ENCODE data around the gene PTGIR. TPM values are rescaled to one million over a fixed set of nuclear protein-coding genes. Genes with fewer than 3 reads are reported as not detected.
A peak's percentile ranks its signal among the peaks of the same experiment; 100 is the strongest.

The PTGIR gene, protein sequence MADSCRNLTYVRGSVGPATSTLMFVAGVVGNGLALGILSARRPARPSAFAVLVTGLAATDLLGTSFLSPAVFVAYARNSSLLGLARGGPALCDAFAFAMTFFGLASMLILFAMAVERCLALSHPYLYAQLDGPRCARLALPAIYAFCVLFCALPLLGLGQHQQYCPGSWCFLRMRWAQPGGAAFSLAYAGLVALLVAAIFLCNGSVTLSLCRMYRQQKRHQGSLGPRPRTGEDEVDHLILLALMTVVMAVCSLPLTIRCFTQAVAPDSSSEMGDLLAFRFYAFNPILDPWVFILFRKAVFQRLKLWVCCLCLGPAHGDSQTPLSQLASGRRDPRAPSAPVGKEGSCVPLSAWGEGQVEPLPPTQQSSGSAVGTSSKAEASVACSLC
- total RNA-seq (1 to 10 TPM; 1.0 to 1.9 TPM), polyA plus RNA-seq (under 1 TPM; 0.11 to 0.75 TPM)

DNA sequence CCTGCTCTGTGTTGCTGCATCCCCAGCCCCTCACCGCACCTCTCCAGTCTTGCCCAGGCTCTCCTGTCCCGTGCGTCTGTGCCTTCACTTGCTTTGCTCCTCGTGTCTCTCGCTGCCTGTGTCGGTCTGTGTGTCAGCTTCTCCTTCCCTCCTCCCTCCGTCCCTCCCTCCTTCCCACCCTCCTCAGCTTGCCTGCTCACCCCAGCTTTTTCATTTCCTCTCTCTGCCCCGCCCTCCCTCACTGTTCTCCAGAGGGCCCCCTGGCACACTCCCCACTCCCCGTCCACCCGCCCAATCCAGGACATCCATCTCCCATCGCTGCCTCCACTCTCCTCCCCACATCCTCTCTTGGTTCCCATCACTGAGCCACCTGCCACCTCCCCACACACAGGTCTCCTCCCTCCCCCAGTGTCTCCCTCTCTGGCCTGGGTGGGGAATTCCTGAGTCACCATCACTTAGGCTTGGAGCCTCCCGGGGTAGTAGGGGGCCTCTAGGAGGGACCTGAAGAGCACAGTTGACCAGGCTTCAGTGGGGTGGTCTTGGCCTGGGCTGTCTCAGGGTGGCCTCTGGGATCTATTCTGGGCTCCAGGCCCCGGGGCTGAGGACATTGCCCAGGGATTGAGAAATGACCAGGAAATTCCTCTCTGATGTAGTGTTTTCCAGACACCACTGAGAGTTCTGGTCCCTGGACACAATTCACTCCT is at the start of gene PTGIR:
Gene PTGIR (minus strand): TSS at position 132 of the 704 bp plus-strand sequence. CDS start 864 bp downstream, outside the sequence.
- H3K4me3 ChIP-seq (ENCODE audit: low read length in 2 of 2) = no peak within 1 kb of the TSS
- ChIA-PET CTCF (ENCODE audit: partially characterized antibody) (interaction anchor here (0.9 to 2.0 kb wide), 3 partner anchors 8 to 13 kb away, joined by 4 to 7 read pairs (median 5); no protein-coding TSS in a partner anchor), POLR2A (ENCODE audit: partially characterized antibody) (no interaction called here)
- intact Hi-C loops (cut with micrococcal nuclease) = no loop called here
- H3K9me3 Mint-ChIP-seq = no peaks in the 10 kb centered on the region
- DNase-seq = peak in 1 of 5 donors; percentile 29
- H3K4me1 ChIP-seq (ENCODE audit: insufficient read depth, low read length) = peaks cover 32% of the 10 kb centered on the region
- no peaks in the 10 kb centered on the region for H3K27me3 ChIP-seq (ENCODE audit: insufficient read depth, low read length)
- no peaks in the 10 kb centered on the region for H3K36me3 ChIP-seq (ENCODE audit: insufficient read depth, low read length)
- peaks cover 7 to 30% (median 11%) of the 10 kb centered on the region in 4 donors for H3K4me1 Mint-ChIP-seq
- H3K27me3 Mint-ChIP-seq = peaks cover 1 to 2% of the 10 kb centered on the region in 2 donors
- peak within 1 kb of the TSS; percentile 3 to 79 (median 40) for H3K4me3 Mint-ChIP-seq
- no peak within 1 kb of the TSS for H3K27ac ChIP-seq (ENCODE audit: low read depth, low read length)
- H3K36me3 Mint-ChIP-seq = no peaks in the 10 kb centered on the region
- H3K27ac Mint-ChIP-seq = peak within 1 kb of the TSS in 6 of 7 donors; percentile 23 to 87 (median 62)
- no peaks in the 10 kb centered on the region for H3K9me3 ChIP-seq (ENCODE audit: control insufficient read depth in 1 of 2, low read length in 2 of 2)

DNA sequence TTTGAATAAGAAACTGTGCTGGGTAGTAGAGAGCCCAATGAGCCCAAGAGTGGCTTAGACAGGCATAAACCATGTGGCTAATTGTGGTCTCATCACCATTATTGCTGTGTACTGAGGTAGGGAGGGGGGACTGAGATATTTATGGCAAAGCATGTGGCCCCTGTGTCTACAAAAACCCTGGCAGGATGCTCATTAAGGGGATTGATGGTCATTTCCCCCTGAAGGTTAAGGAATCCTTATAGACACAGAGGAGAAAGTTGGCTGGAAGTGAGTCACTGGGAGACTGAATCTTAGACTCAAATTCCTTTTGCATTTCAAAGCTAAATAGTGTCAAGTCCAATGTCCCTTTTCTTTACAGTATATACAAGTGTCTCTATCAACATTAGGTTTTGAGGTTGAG is 45.9 kb upstream of the PTGIR start:
- no peaks in the 10 kb centered on the region for H3K27me3 ChIP-seq (ENCODE audit: insufficient read depth, low read length)
- H3K27me3 Mint-ChIP-seq = no peaks in the 10 kb centered on the region
- ChIA-PET POLR2A (ENCODE audit: partially characterized antibody) (no interaction called here), CTCF (ENCODE audit: partially characterized antibody) (no interaction called here)
- peaks cover 0 to 10% (median 3%) of the 10 kb centered on the region in 8 donors for H3K9me3 Mint-ChIP-seq
- peaks cover 37% of the 10 kb centered on the region in 2 donors for H3K36me3 Mint-ChIP-seq
- H3K4me3 Mint-ChIP-seq = no peak overlapping the region
- H3K27ac Mint-ChIP-seq = peak overlapping the region in 2 of 7 donors; percentile 3 to 22
- H3K4me1 ChIP-seq (ENCODE audit: insufficient read depth, low read length) = no peaks in the 10 kb centered on the region
- H3K36me3 ChIP-seq (ENCODE audit: insufficient read depth, low read length) = peaks cover 21% of the 10 kb centered on the region
- no peak for DNase-seq
- H3K9me3 ChIP-seq (ENCODE audit: control insufficient read depth in 1 of 2, low read length in 2 of 2) = no peaks in the 10 kb centered on the region
- H3K4me1 Mint-ChIP-seq = peaks cover 0 to 2% (median under 1%) of the 10 kb centered on the region in 4 donors
- H3K27ac ChIP-seq (ENCODE audit: low read depth, low read length) = no peak overlapping the region
- intact Hi-C loops (cut with micrococcal nuclease) = no loop called here
- H3K4me3 ChIP-seq (ENCODE audit: low read length in 2 of 2) = no peak overlapping the region

DNA sequence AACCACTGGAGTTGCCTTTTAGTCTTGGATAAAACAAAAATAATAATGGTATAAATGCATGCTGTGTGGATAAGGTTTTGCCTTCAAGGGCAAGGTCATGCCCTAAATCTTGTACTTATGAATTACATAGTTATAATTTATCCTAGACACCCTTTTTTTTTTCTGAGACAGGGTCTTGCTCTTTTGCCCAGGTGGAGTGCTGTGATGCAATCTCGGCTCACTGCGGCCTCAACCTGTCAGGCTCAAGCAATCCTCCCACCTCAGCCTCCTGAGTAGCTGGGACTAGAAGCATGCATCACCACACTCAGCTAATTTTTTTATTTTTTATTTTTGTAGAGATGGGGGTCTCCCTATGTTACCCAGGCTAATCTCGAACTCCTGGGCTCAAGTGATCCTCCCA is 43.8 kb upstream of the PTGIR start:
- POLR2A ChIA-PET (ENCODE audit: partially characterized antibody) = no interaction called here
- no peaks in the 10 kb centered on the region for H3K4me1 ChIP-seq (ENCODE audit: insufficient read depth, low read length)
- H3K4me3 ChIP-seq (ENCODE audit: low read length in 2 of 2) = no peak overlapping the region
- no peaks in the 10 kb centered on the region for H3K4me1 Mint-ChIP-seq
- no peaks in the 10 kb centered on the region for H3K9me3 ChIP-seq (ENCODE audit: control insufficient read depth in 1 of 2, low read length in 2 of 2)
- CTCF ChIA-PET (ENCODE audit: partially characterized antibody) = interaction anchor here (8.2 kb wide), 1 partner anchor 53 kb away, joined by 188 read pairs; no protein-coding TSS in a partner anchor
- no peaks in the 10 kb centered on the region for H3K27me3 ChIP-seq (ENCODE audit: insufficient read depth, low read length)
- intact Hi-C loops (cut with micrococcal nuclease) = no loop called here
- H3K9me3 Mint-ChIP-seq = peaks cover 0 to 10% (median 3%) of the 10 kb centered on the region in 8 donors
- DNase-seq = no peak
- H3K4me3 Mint-ChIP-seq = no peak overlapping the region
- H3K36me3 Mint-ChIP-seq = peaks cover 19 to 20% of the 10 kb centered on the region in 2 donors
- H3K27ac Mint-ChIP-seq = no peak overlapping the region
- no peaks in the 10 kb centered on the region for H3K27me3 Mint-ChIP-seq
- H3K27ac ChIP-seq (ENCODE audit: low read depth, low read length) = no peak overlapping the region
- peaks cover 2% of the 10 kb centered on the region for H3K36me3 ChIP-seq (ENCODE audit: insufficient read depth, low read length)

DNA sequence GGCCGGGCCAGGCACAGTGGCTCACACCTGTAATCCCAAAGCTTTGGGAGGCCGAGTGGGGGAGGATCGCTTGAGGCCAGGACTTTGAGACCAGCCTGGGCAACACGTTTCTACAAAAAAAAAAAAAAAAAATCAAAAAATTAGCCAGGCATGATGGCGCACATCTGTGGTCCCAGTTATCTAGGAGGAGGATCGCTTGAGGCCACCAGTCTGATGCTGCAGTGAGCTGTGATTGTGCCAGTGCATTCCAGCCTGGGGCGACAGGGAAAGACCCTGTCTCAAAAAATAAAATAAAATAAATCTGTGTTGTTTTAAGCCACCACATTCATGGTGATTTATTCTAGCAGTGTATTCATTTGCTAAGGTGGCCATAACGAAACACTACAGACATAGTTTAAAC is 40.2 kb upstream of the PTGIR start:
- ChIA-PET POLR2A (ENCODE audit: partially characterized antibody) (no interaction called here), CTCF (ENCODE audit: partially characterized antibody) (interaction anchor here (8.2 kb wide), 1 partner anchor 50 kb away, joined by 188 read pairs; no protein-coding TSS in a partner anchor)
- intact Hi-C loops (cut with micrococcal nuclease) = no loop called here
- Histone ChIP-seq H3K36me3 (ENCODE audit: insufficient read depth, low read length) (no peaks in the 10 kb centered on the region), H3K4me1 (ENCODE audit: insufficient read depth, low read length) (peaks cover 18% of the 10 kb centered on the region), H3K27me3 (ENCODE audit: insufficient read depth, low read length) (peaks cover 4% of the 10 kb centered on the region), H3K27ac (ENCODE audit: low read depth, low read length) (no peak overlapping the region), H3K9me3 (ENCODE audit: control insufficient read depth in 1 of 2, low read length in 2 of 2) (no peaks in the 10 kb centered on the region), H3K4me3 (ENCODE audit: low read length in 2 of 2) (no peak overlapping the region)
- H3K4me1 Mint-ChIP-seq = peaks cover 7 to 19% (median 10%) of the 10 kb centered on the region in 4 donors
- H3K4me3 Mint-ChIP-seq = no peak overlapping the region
- peaks cover 0 to 1% (median under 1%) of the 10 kb centered on the region in 8 donors for H3K9me3 Mint-ChIP-seq
- peaks cover 0 to 1% of the 10 kb centered on the region in 2 donors for H3K36me3 Mint-ChIP-seq
- DNase-seq = no peak
- H3K27ac Mint-ChIP-seq = peak overlapping the region in 1 of 7 donors; percentile 17
- H3K27me3 Mint-ChIP-seq = peaks cover 0 to 3% of the 10 kb centered on the region in 2 donors

DNA sequence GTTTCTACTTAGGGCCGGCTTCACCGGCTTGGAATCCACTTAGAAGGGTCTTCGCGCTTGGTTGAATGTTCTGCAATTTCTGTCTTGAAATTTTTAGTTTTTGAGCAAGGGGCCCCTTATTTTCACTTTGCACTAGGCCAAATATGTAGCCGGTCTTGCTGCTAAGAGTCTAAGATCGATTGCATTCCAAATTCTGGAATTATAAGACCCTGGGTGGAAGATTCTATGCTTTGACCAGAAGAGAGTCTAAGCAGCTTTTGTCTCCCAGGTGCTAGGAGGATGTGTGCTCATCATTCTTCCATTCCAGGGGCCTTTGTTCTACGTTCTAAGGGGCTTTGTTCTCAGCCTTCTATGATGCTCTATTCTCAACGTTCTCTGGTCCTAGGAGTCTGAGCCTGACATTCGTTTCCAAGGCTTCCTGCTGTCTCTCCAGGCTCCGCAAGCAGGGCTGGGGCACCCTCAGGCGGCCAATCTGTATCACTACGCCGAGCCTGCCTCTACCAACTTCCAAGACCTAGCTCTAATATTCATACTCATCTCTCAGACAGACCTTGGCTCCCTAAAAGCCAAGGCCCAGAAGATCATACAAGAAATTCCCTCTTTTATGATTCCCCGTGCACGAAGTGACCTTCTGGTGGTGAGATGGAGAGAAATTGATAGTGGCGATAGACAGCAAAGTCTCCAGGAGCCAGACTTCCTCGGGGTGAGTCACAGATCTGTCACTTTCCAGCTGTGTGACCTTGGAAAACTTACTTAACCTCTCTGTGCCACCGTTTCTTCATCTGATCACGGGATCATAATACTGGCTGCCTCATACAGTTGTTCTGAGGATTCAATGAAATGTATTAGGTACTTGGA is 37.1 kb upstream of the PTGIR start:
- H3K27me3 Mint-ChIP-seq = peaks cover 10 to 13% of the 10 kb centered on the region in 2 donors
- CTCF ChIA-PET (ENCODE audit: partially characterized antibody) = interaction anchor here (0.6 to 8.2 kb wide), 29 partner anchors 10 to 470 kb away, joined by 3 to 188 read pairs (median 4); partner anchors contain the start of gene CALM3
- POLR2A ChIA-PET (ENCODE audit: partially characterized antibody) = interaction anchor here (0.6 to 3.2 kb wide), 16 partner anchors 26 to 595 kb away, joined by 3 to 43 read pairs (median 4); partner anchors contain the start of genes CALM3, CCDC9, GNG8 and PRKD2
- H3K4me1 Mint-ChIP-seq = peaks cover 10 to 31% (median 15%) of the 10 kb centered on the region in 4 donors
- Histone ChIP-seq H3K4me3 (ENCODE audit: low read length in 2 of 2) (peak overlapping the region; percentile 48 to 64), H3K36me3 (ENCODE audit: insufficient read depth, low read length) (no peaks in the 10 kb centered on the region), H3K27me3 (ENCODE audit: insufficient read depth, low read length) (peaks cover 18% of the 10 kb centered on the region), H3K27ac (ENCODE audit: low read depth, low read length) (peak overlapping the region; percentile 44), H3K9me3 (ENCODE audit: control insufficient read depth in 1 of 2, low read length in 2 of 2) (no peaks in the 10 kb centered on the region), H3K4me1 (ENCODE audit: insufficient read depth, low read length) (peaks cover 27% of the 10 kb centered on the region)
- peak; percentile 75 to 84 (median 79) for DNase-seq
- peak overlapping the region; percentile 79 to 88 (median 84) for H3K4me3 Mint-ChIP-seq
- no peaks in the 10 kb centered on the region for H3K9me3 Mint-ChIP-seq
- H3K27ac Mint-ChIP-seq = peak overlapping the region; percentile 76 to 97 (median 91)
- H3K36me3 Mint-ChIP-seq = no peaks in the 10 kb centered on the region
- intact Hi-C loops (cut with micrococcal nuclease) = loop anchor here (1.0 to 2.0 kb wide), 3 partner anchors 28 to 53 kb away; no protein-coding TSS in a partner anchor

DNA sequence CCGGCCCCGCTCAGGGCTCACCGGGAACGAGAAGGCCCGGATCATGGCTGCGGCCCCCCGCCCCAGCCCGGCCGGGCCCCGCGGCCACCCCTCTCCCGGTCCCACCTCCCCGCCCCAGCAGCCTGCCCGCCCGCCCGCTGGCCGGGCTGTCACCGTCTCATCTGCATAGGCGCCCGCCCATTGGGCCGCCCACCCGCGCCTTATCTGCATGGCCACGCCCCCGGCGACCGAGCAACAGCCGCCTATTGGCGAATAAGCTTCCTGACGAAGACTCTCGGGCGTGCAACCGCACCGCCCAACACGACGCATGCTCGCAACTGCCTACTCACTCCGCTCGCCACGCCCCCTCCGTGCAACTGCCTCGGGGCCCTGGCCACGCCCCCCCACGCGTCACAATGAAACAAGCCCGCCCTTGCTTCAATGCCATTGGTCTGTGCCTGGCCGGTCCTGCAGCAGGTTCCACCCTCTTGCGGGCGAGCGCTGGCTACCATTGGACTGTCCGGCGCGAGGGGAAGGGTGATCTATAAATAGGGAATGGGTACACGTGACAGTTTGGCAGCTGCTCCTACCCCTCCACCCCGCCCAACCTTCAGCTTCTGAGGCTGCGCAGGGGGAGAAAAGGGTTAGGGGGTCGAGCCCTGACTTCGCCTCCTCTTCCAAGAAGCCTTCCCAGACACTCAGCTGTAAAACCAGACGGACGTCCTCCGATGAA is 36.3 kb upstream of the PTGIR start, which contains the start of gene DACT3:
Gene DACT3 (minus strand): TSS at position 163 of the 712 bp plus-strand sequence. CDS start 118 bp downstream, at position 45.
- H3K27me3 Mint-ChIP-seq = peaks cover 10 to 19% of the 10 kb centered on the region in 2 donors
- ChIA-PET CTCF (ENCODE audit: partially characterized antibody) (interaction anchor here (0.6 to 8.2 kb wide), 21 partner anchors 13 to 471 kb away, joined by 3 to 188 read pairs (median 5); partner anchors contain the start of gene CALM3), POLR2A (ENCODE audit: partially characterized antibody) (interaction anchor here (0.7 to 3.2 kb wide), 19 partner anchors 24 to 595 kb away, joined by 3 to 43 read pairs (median 4); partner anchors contain the start of genes CALM3, CCDC9, GNG8 and PRKD2)
- no peaks in the 10 kb centered on the region for H3K36me3 Mint-ChIP-seq
- peak within 1 kb of the TSS; percentile 44 for H3K27ac ChIP-seq (ENCODE audit: low read depth, low read length)
- peak within 1 kb of the TSS; percentile 82 to 88 (median 84) for H3K4me3 Mint-ChIP-seq
- no peaks in the 10 kb centered on the region for H3K36me3 ChIP-seq (ENCODE audit: insufficient read depth, low read length)
- H3K4me3 ChIP-seq (ENCODE audit: low read length in 2 of 2) = peak within 1 kb of the TSS; percentile 48 to 64
- H3K4me1 Mint-ChIP-seq = peaks cover 10 to 31% (median 15%) of the 10 kb centered on the region in 4 donors
- H3K9me3 Mint-ChIP-seq = no peaks in the 10 kb centered on the region
- H3K27ac Mint-ChIP-seq = peak within 1 kb of the TSS; percentile 76 to 97 (median 91)
- H3K9me3 ChIP-seq (ENCODE audit: control insufficient read depth in 1 of 2, low read length in 2 of 2) = no peaks in the 10 kb centered on the region
- intact Hi-C loops (cut with micrococcal nuclease) = loop anchor here (1.0 to 2.0 kb wide), 2 partner anchors 27 to 54 kb away; no protein-coding TSS in a partner anchor
- peaks cover 27% of the 10 kb centered on the region for H3K4me1 ChIP-seq (ENCODE audit: insufficient read depth, low read length)
- H3K27me3 ChIP-seq (ENCODE audit: insufficient read depth, low read length) = peaks cover 18% of the 10 kb centered on the region
- peak; percentile 99 to 100 (median 99) for DNase-seq
